GM23248 (cell line): ENCODE measurements around the gene KLF2. TPM values are rescaled to one million over a fixed set of nuclear protein-coding genes. Genes with fewer than 3 reads are reported as not detected.

Source experiments
- DNase-seq: peaks from one replicate; pipeline ENCODE4 v3.0.0-alpha.2; 2015
- H2AFZ ChIP-seq: fragments of 200-600 bp; sonication (generic); 2 replicates; pipeline ENCODE4 v1.6.1; 2016; ENCODE audit warnings: antibody characterized with exemption
- H3F3A ChIP-seq: fragments of 200-600 bp; sonication (generic); 2 replicates; pipeline ENCODE4 v1.6.1; 2016; ENCODE audit warnings: mild to moderate bottlenecking, antibody characterized with exemption, mixed run types; ENCODE audit not compliant: insufficient read depth
- H3K27ac ChIP-seq: fragments of 200-600 bp; sonication (generic); 2 replicates; pipeline ENCODE4 v1.5.1; 2016; ENCODE audit warnings: mild to moderate bottlenecking
- H3K27me3 ChIP-seq: fragments of 200-600 bp; sonication (generic); replicated peaks from 2 replicates; pipeline ENCODE4 v1.6.1; 2016; ENCODE audit warnings: mild to moderate bottlenecking; ENCODE audit not compliant: insufficient read depth
- H3K36me3 ChIP-seq: fragments of 200-600 bp; sonication (generic); 2 replicates; pipeline ENCODE4 v1.6.1; 2016; ENCODE audit warnings: low read depth, mild to moderate bottlenecking
- H3K4me1 ChIP-seq: fragments of 200-600 bp; sonication (generic); 2 replicates; pipeline ENCODE4 v1.6.1; 2016; ENCODE audit warnings: mild to moderate bottlenecking; ENCODE audit not compliant: insufficient read depth
- H3K4me2 ChIP-seq: fragments of 200-600 bp; sonication (generic); one replicate; pipeline ENCODE4 v1.6.1; 2016; ENCODE audit warnings: mild to moderate bottlenecking; ENCODE audit not compliant: unreplicated experiment
- H3K4me3 ChIP-seq: fragments of 200-600 bp; sonication (generic); 2 replicates; pipeline ENCODE4 v1.5.1; 2016; ENCODE audit warnings: mild to moderate bottlenecking
- H3K79me2 ChIP-seq: fragments of 200-600 bp; sonication (generic); 2 replicates; pipeline ENCODE4 v1.6.1; 2016; ENCODE audit warnings: mild to moderate bottlenecking; ENCODE audit not compliant: insufficient read depth
- H3K9ac ChIP-seq: fragments of 200-600 bp; sonication (generic); 2 replicates; pipeline ENCODE4 v1.6.1; 2016; ENCODE audit warnings: mild to moderate bottlenecking
- H3K9me2 ChIP-seq: fragments of 200-600 bp; sonication (generic); 2 replicates; pipeline ENCODE4 v1.6.1; 2016; ENCODE audit warnings: mixed run types, mild to moderate bottlenecking, moderate library complexity; ENCODE audit not compliant: insufficient read depth
- H3K9me3 ChIP-seq: fragments of 200-600 bp; sonication (generic); one replicate; pipeline ENCODE4 v1.6.1; 2017; ENCODE audit warnings: low read depth
- H4K20me1 ChIP-seq: fragments of 200-600 bp; sonication (generic); 2 replicates; pipeline ENCODE4 v1.6.0; 2016; ENCODE audit not compliant: insufficient read depth
- EZH2 ChIP-seq: fragments of 200-600 bp; sonication (generic); IDR thresholded peaks from 2 replicates; pipeline ENCODE4 v1.6.1; 2018; ENCODE audit warnings: antibody characterized with exemption, mild to moderate bottlenecking; ENCODE audit not compliant: insufficient read depth, poor library complexity, severe bottlenecking
- EZH2phosphoT487 ChIP-seq: fragments of 200-600 bp; sonication (generic); IDR thresholded peaks from 2 replicates; pipeline ENCODE4 v1.6.1; 2018; ENCODE audit warnings: antibody characterized with exemption, moderate library complexity, mild to moderate bottlenecking, low read depth; ENCODE audit not compliant: insufficient read depth
- WGBS, 2 experiments: methylation state at CpG; one replicate each; pipeline ENCODE4 v1.1.6; 2015 to 2017; ENCODE audit warnings: low lambda C conversion rate in 2 of 2, low coverage in 1 of 2; ENCODE audit errors: missing lambda C conversion rate in 2 of 2; 5-methylcytosine and 5-hydroxymethylcytosine counted together
- in situ Hi-C: fragments of 300-500 bp; cut with MboI; formaldehyde crosslinking; loops from 2 replicates; pipeline ENCODE4 v1.15.0; 2020
- polyA plus RNA-seq: library from polyadenylated mRNA; unstranded; fragments of >200 nt; fragmentation: Nextera tagmentation; extraction: Ambion mirVana; gene quantifications from 2 replicates; pipeline ENCODE4 v1.2.1, GENCODE V29; 2016
- total RNA-seq: library from RNA; depleted of rRNA; stranded (reverse); fragments of >200 nt; shearing (Covaris generic); gene quantifications from 2 replicates; pipeline ENCODE4 v1.2.3, GENCODE V29; 2014

KLF2 gene
- total and polyA plus RNA-seq, 2 experiments from 2014 or later: 7.8 to 11.3 TPM

- no peaks in the 10 kb centered on the region for H3K36me3 ChIP-seq
- no peak for DNase-seq
- TF ChIP-seq EZH2phosphoT487: no peak
- no peak for TF ChIP-seq EZH2
- no peak overlapping the region for H3K27ac ChIP-seq
- no peaks in the 10 kb centered on the region for H3K9me3 ChIP-seq
- no peaks in the 10 kb centered on the region for H3F3A ChIP-seq
- no peaks in the 10 kb centered on the region; the same call in 1 of the 2 replicates for H3K4me1 ChIP-seq
- no peak overlapping the region for H3K9ac ChIP-seq
- H3K27me3 ChIP-seq: no peaks in the 10 kb centered on the region
- H3K9me2 ChIP-seq: no peaks in the 10 kb centered on the region
- H2AFZ ChIP-seq: no peak overlapping the region
- no peaks in the 10 kb centered on the region for H4K20me1 ChIP-seq
- H3K79me2 ChIP-seq: no peaks in the 10 kb centered on the region
- 91 to 95% methylated on average over 11 to 12 of the region's 12 CpGs for WGBS, 2 experiments
- no peak overlapping the region for H3K4me2 ChIP-seq
- no peak overlapping the region for H3K4me3 ChIP-seq
- in situ Hi-C loops: no loop called here
These were observed 40.8 kb downstream of the KLF2 start for GRCh38 chr19:16365300-16365996.

DNA sequence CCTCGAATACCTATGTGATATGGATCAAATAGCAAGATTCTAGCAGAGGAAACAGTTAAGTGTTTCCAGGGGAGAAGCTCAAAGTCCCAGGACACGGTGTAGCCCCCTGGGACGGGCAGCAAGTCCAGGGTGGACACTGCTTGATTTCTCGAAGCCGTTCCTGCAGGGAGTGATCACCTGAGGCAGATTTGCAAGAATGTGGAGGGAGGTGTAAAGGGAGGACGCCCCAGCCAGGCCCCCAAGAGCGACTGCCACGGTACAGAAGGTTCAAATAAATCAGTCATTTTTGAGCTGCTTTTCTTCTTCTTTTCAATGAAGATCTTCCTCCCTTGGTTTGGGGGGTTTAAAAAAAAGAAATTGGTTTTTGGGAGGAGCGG is 41.4 kb downstream of the KLF2 start:
- no peak for TF ChIP-seq EZH2
- TF ChIP-seq EZH2phosphoT487: no peak
- no peaks in the 10 kb centered on the region for H3K79me2 ChIP-seq
- H2AFZ ChIP-seq: no peak overlapping the region
- 91 to 95% methylated on average over 9 of the region's 9 CpGs for WGBS, 2 experiments
- in situ Hi-C loops: no loop called here
- no peak overlapping the region for H3K9ac ChIP-seq
- no peaks in the 10 kb centered on the region for H3K9me2 ChIP-seq
- H3K4me2 ChIP-seq: no peak overlapping the region
- H3K4me1 ChIP-seq: no peaks in the 10 kb centered on the region; the same call in 1 of the 2 replicates
- no peak overlapping the region for H3K27ac ChIP-seq
- H3K9me3 ChIP-seq: no peaks in the 10 kb centered on the region
- H3K27me3 ChIP-seq: no peaks in the 10 kb centered on the region
- no peaks in the 10 kb centered on the region for H4K20me1 ChIP-seq
- DNase-seq: no peak
- no peaks in the 10 kb centered on the region for H3F3A ChIP-seq
- no peaks in the 10 kb centered on the region for H3K36me3 ChIP-seq
- H3K4me3 ChIP-seq: no peak overlapping the region

GRCh38 chr19:16366433-16367260 is 42.0 kb downstream of the KLF2 start:
- no peak for DNase-seq
- Histone ChIP-seq H3K4me1 (no peaks in the 10 kb centered on the region), H3K9me3 (no peaks in the 10 kb centered on the region), H2AFZ (no peak overlapping the region), H3K36me3 (no peaks in the 10 kb centered on the region), H3K4me2 (no peak overlapping the region), H3K9me2 (no peaks in the 10 kb centered on the region), H3K4me3 (no peak overlapping the region), H3K9ac (no peak overlapping the region), H4K20me1 (no peaks in the 10 kb centered on the region), H3K27me3 (no peaks in the 10 kb centered on the region), H3F3A (no peaks in the 10 kb centered on the region), H3K79me2 (no peaks in the 10 kb centered on the region), H3K27ac (no peak overlapping the region)
- in situ Hi-C loops: no loop called here
- WGBS, 2 experiments: 94% methylated on average over 25 of the region's 25 CpGs
- no peak for TF ChIP-seq EZH2phosphoT487
- no peak for TF ChIP-seq EZH2

- WGBS, 2 experiments: 93 to 94% methylated on average over 10 of the region's 10 CpGs
- Histone ChIP-seq H3K4me3 (no peak overlapping the region), H3F3A (no peaks in the 10 kb centered on the region), H3K4me2 (no peak overlapping the region), H3K27ac (no peak overlapping the region), H2AFZ (no peak overlapping the region), H3K79me2 (no peaks in the 10 kb centered on the region), H3K9me3 (no peaks in the 10 kb centered on the region), H3K27me3 (no peaks in the 10 kb centered on the region), H4K20me1 (no peaks in the 10 kb centered on the region), H3K4me1 (no peaks in the 10 kb centered on the region), H3K9me2 (no peaks in the 10 kb centered on the region), H3K36me3 (no peaks in the 10 kb centered on the region), H3K9ac (no peak overlapping the region)
- TF ChIP-seq EZH2: no peak
- no peak for TF ChIP-seq EZH2phosphoT487
- no peak for DNase-seq
- in situ Hi-C loops: no loop called here
These were observed 42.6 kb downstream of the KLF2 start for GRCh38 chr19:16367261-16367683.
